H9 (cell line): ENCODE results near the gene ACER3. TPM values are rescaled to one million over a fixed set of nuclear protein-coding genes. Genes with fewer than 3 reads are reported as not detected.

Source experiments
- DNase-seq: peaks from one replicate; pipeline ENCODE4 v3.0.0-alpha.2; 2017
- H2AFZ ChIP-seq: one replicate; pipeline ENCODE4 v1.6.1; 2013; ENCODE audit warnings: mild to moderate bottlenecking, low read length, control low read depth, moderate library complexity
- H2AK5ac ChIP-seq: 2 replicates; pipeline ENCODE4 v1.6.1; 2013; ENCODE audit warnings: low read length, control low read depth, mixed read lengths; ENCODE audit not compliant: insufficient read length
- H2BK120ac ChIP-seq: one replicate; pipeline ENCODE4 v1.6.1; 2013; ENCODE audit warnings: low read depth, mild to moderate bottlenecking, low read length, control low read depth, inconsistent platforms; ENCODE audit not compliant: poor library complexity, severe bottlenecking
- H2BK12ac ChIP-seq: 2 replicates; pipeline ENCODE4 v1.6.1; 2013; ENCODE audit warnings: low read length, control low read depth, mixed read lengths, low read depth; ENCODE audit not compliant: insufficient read length
- H2BK15ac ChIP-seq: 2 replicates; pipeline ENCODE4 v1.6.1; 2013; ENCODE audit warnings: low read depth, low read length, control low read depth
- H2BK20ac ChIP-seq: one replicate; pipeline ENCODE4 v1.6.1; 2013; ENCODE audit warnings: low read depth, mild to moderate bottlenecking, low read length, control low read depth, inconsistent platforms; ENCODE audit not compliant: poor library complexity, severe bottlenecking
- H2BK5ac ChIP-seq: 2 replicates; pipeline ENCODE4 v1.6.1; 2013; ENCODE audit warnings: low read length, control low read depth, mixed read lengths; ENCODE audit not compliant: insufficient read length
- H3K14ac ChIP-seq: 2 replicates; pipeline ENCODE4 v1.6.1; 2013; ENCODE audit warnings: low read length, control low read depth; ENCODE audit not compliant: insufficient read depth
- H3K18ac ChIP-seq: 2 replicates; pipeline ENCODE4 v1.6.1; 2013; ENCODE audit warnings: low read depth, mild to moderate bottlenecking, mixed read lengths, low read length, control low read depth; ENCODE audit not compliant: insufficient read length
- H3K23ac ChIP-seq: 2 replicates; pipeline ENCODE4 v1.6.1; 2013; ENCODE audit warnings: low read length, control low read depth, mixed read lengths, low read depth; ENCODE audit not compliant: insufficient read length
- H3K23me2 ChIP-seq: 2 replicates; pipeline ENCODE4 v1.6.1; 2013; ENCODE audit warnings: low read depth, mild to moderate bottlenecking, mixed read lengths, low read length, control low read depth; ENCODE audit not compliant: insufficient read length, poor library complexity, severe bottlenecking
- H3K27ac ChIP-seq: 2 replicates; pipeline ENCODE4 v1.5.1; 2013; ENCODE audit warnings: low read length, control low read depth, mixed read lengths, low read depth; ENCODE audit not compliant: insufficient read length
- H3K27me3 ChIP-seq: 2 replicates; pipeline ENCODE4 v1.6.1; 2013; ENCODE audit warnings: low read length, control low read depth, inconsistent platforms; ENCODE audit not compliant: insufficient read depth
- H3K4ac ChIP-seq: 2 replicates; pipeline ENCODE4 v1.6.1; 2013; ENCODE audit warnings: low read depth, mild to moderate bottlenecking, control low read depth, inconsistent platforms, low read length, moderate library complexity
- H3K4me1 ChIP-seq: 2 replicates; pipeline ENCODE4 v1.6.1; 2013; ENCODE audit warnings: low read length, control low read depth, inconsistent platforms; ENCODE audit not compliant: insufficient read depth
- H3K4me2 ChIP-seq: 2 replicates; pipeline ENCODE4 v1.6.1; 2013; ENCODE audit warnings: low read length, control low read depth, mixed read lengths; ENCODE audit not compliant: insufficient read length, insufficient read depth
- H3K56ac ChIP-seq: 2 replicates; pipeline ENCODE4 v1.6.1; 2013; ENCODE audit warnings: low read depth, mild to moderate bottlenecking, mixed read lengths, low read length, control low read depth; ENCODE audit not compliant: insufficient read length
- H3K79me1 ChIP-seq: 2 replicates; pipeline ENCODE4 v1.6.1; 2013; ENCODE audit warnings: low read depth, mild to moderate bottlenecking, moderate library complexity, low read length, control low read depth, inconsistent platforms; ENCODE audit not compliant: insufficient read depth, poor library complexity, severe bottlenecking
- H3K79me2 ChIP-seq: 2 replicates; pipeline ENCODE4 v1.6.1; 2013; ENCODE audit warnings: low read length, control low read depth, inconsistent platforms; ENCODE audit not compliant: insufficient read depth
- H3K9ac ChIP-seq: 2 replicates; pipeline ENCODE4 v1.6.1; 2013; ENCODE audit warnings: low read length, control low read depth, mixed read lengths; ENCODE audit not compliant: insufficient read length; ENCODE audit errors: extremely low read depth
- H3K9me3 ChIP-seq: one replicate; pipeline ENCODE4 v1.6.1; 2013; ENCODE audit warnings: low read depth, low read length, inconsistent platforms; ENCODE audit not compliant: control insufficient read depth
- H3T11ph ChIP-seq: one replicate; pipeline ENCODE4 v1.6.1; 2013; ENCODE audit warnings: mild to moderate bottlenecking, low read length, control low read depth, inconsistent platforms
- H4K20me1 ChIP-seq: one replicate; pipeline ENCODE4 v1.6.1; 2013; ENCODE audit not compliant: control insufficient read depth, insufficient read length, insufficient read depth
- H4K5ac ChIP-seq: 2 replicates; pipeline ENCODE4 v1.6.1; 2013; ENCODE audit warnings: low read depth, mild to moderate bottlenecking, mixed read lengths, low read length, control low read depth; ENCODE audit not compliant: insufficient read length
- H4K8ac ChIP-seq: replicated peaks from 2 replicates; pipeline ENCODE4 v1.6.1; 2013; ENCODE audit warnings: low read length, control low read depth, mixed read lengths, low read depth; ENCODE audit not compliant: insufficient read length
- H4K91ac ChIP-seq: 2 replicates; pipeline ENCODE4 v1.6.1; 2013; ENCODE audit warnings: low read depth, mild to moderate bottlenecking, moderate library complexity, mixed read lengths, low read length, control low read depth; ENCODE audit not compliant: insufficient read length
- H3K27ac Mint-ChIP-seq, 3 experiments: 2 replicates in 2 of 3; 3 replicates in 1 of 3; pipeline ENCODE4 v1.8.0; 2020 to 2021; ENCODE audit warnings: mixed read lengths in 3 of 3, mild to moderate bottlenecking in 1 of 3, moderate library complexity in 1 of 3
- H3K27me3 Mint-ChIP-seq: 2 replicates; pipeline ENCODE4 v1.8.0; 2021; ENCODE audit warnings: low read depth, mild to moderate bottlenecking, moderate library complexity, mixed read lengths
- H3K36me3 Mint-ChIP-seq, 3 experiments: 2 replicates in 2 of 3; 3 replicates in 1 of 3; pipeline ENCODE4 v1.8.0; 2020 to 2021; ENCODE audit warnings: low read depth in 3 of 3, mixed read lengths in 3 of 3; ENCODE audit not compliant: insufficient read depth in 1 of 3
- H3K4me1 Mint-ChIP-seq, 2 experiments: 2 replicates each; pipeline ENCODE4 v1.8.0; 2020; ENCODE audit warnings: mixed read lengths in 2 of 2
- H3K4me3 Mint-ChIP-seq, 2 experiments: 2 replicates in 1 of 2; 3 replicates in 1 of 2; pipeline ENCODE4 v1.8.0; 2020 to 2021; ENCODE audit warnings: mild to moderate bottlenecking in 2 of 2, mixed read lengths in 2 of 2, moderate library complexity in 1 of 2
- H3K9me3 Mint-ChIP-seq, 2 experiments: 2 replicates in 1 of 2; 3 replicates in 1 of 2; pipeline ENCODE4 v1.8.0; 2020; ENCODE audit warnings: mild to moderate bottlenecking in 2 of 2, mixed read lengths in 2 of 2, moderate library complexity in 1 of 2
- CTCF ChIP-seq: fragments of 200-600 bp; sonication (generic); conservative IDR thresholded peaks from 3 replicates; pipeline ENCODE4 v1.8.0; 2021; ENCODE audit warnings: antibody characterized with exemption, mild to moderate bottlenecking
- total RNA-seq: library from RNA; stranded (reverse); gene quantifications from 2 replicates; pipeline ENCODE4 v1.2.1, GENCODE V29; 2021

ACER3 gene
- total RNA-seq, 1 experiment from 2014 or later = 14.7 TPM

GRCh38 chr11:76980196-76980595 lies 119.5 kb downstream of the ACER3 start:
- no peak overlapping the region for H3K27ac Mint-ChIP-seq
- Histone ChIP-seq H2AK5ac (no peak overlapping the region), H3K4ac (no peak overlapping the region), H3K23me2 (no peaks in the 10 kb centered on the region), H2AFZ (no peak overlapping the region), H4K5ac (no peak overlapping the region), H4K8ac (no peak overlapping the region), H3K9me3 (no peaks in the 10 kb centered on the region), H3K9ac (no peak overlapping the region), H3K4me2 (no peak overlapping the region), H3T11ph (no peak overlapping the region), H2BK15ac (no peak overlapping the region), H3K18ac (no peak overlapping the region), H2BK20ac (no peak overlapping the region), H3K23ac (no peak overlapping the region), H3K56ac (no peak overlapping the region), H3K27me3 (no peaks in the 10 kb centered on the region), H3K14ac (no peak overlapping the region), H3K79me2 (no peaks in the 10 kb centered on the region), H4K91ac (no peak overlapping the region), H2BK5ac (no peak overlapping the region), H2BK120ac (no peak overlapping the region), H4K20me1 (no peaks in the 10 kb centered on the region), H2BK12ac (no peak overlapping the region), H3K79me1 (no peaks in the 10 kb centered on the region), H3K4me1 (no peaks in the 10 kb centered on the region), H3K27ac (no peak overlapping the region)
- no peaks in the 10 kb centered on the region; a peak in 1 of 4 replicates for H3K4me1 Mint-ChIP-seq
- H3K4me3 Mint-ChIP-seq = no peak overlapping the region
- TF ChIP-seq CTCF = no peak
- no peaks in the 10 kb centered on the region for H3K27me3 Mint-ChIP-seq
- DNase-seq = no peak
- no peaks in the 10 kb centered on the region for H3K9me3 Mint-ChIP-seq
- H3K36me3 Mint-ChIP-seq = no peaks in the 10 kb centered on the region
